H9 (cell line): Measurements from ENCODE around the gene ATPAF2. TPM values are rescaled to one million over a fixed set of nuclear protein-coding genes. Genes with fewer than 3 reads are reported as not detected.

ENCODE experiments used
- DNase-seq: peaks from one replicate; pipeline ENCODE4 v3.0.0-alpha.2; 2017
- H2AFZ ChIP-seq: one replicate; pipeline ENCODE4 v1.6.1; 2013; ENCODE audit warnings: mild to moderate bottlenecking, low read length, control low read depth, moderate library complexity
- H2AK5ac ChIP-seq: 2 replicates; pipeline ENCODE4 v1.6.1; 2013; ENCODE audit warnings: low read length, control low read depth, mixed read lengths; ENCODE audit not compliant: insufficient read length
- H2BK120ac ChIP-seq: one replicate; pipeline ENCODE4 v1.6.1; 2013; ENCODE audit warnings: low read depth, mild to moderate bottlenecking, low read length, control low read depth, inconsistent platforms; ENCODE audit not compliant: poor library complexity, severe bottlenecking
- H2BK12ac ChIP-seq: 2 replicates; pipeline ENCODE4 v1.6.1; 2013; ENCODE audit warnings: low read length, control low read depth, mixed read lengths, low read depth; ENCODE audit not compliant: insufficient read length
- H2BK15ac ChIP-seq: 2 replicates; pipeline ENCODE4 v1.6.1; 2013; ENCODE audit warnings: low read depth, low read length, control low read depth
- H2BK20ac ChIP-seq: one replicate; pipeline ENCODE4 v1.6.1; 2013; ENCODE audit warnings: low read depth, mild to moderate bottlenecking, low read length, control low read depth, inconsistent platforms; ENCODE audit not compliant: poor library complexity, severe bottlenecking
- H2BK5ac ChIP-seq: 2 replicates; pipeline ENCODE4 v1.6.1; 2013; ENCODE audit warnings: low read length, control low read depth, mixed read lengths; ENCODE audit not compliant: insufficient read length
- H3K14ac ChIP-seq: 2 replicates; pipeline ENCODE4 v1.6.1; 2013; ENCODE audit warnings: low read length, control low read depth; ENCODE audit not compliant: insufficient read depth
- H3K18ac ChIP-seq: 2 replicates; pipeline ENCODE4 v1.6.1; 2013; ENCODE audit warnings: low read depth, mild to moderate bottlenecking, mixed read lengths, low read length, control low read depth; ENCODE audit not compliant: insufficient read length
- H3K23ac ChIP-seq: 2 replicates; pipeline ENCODE4 v1.6.1; 2013; ENCODE audit warnings: low read length, control low read depth, mixed read lengths, low read depth; ENCODE audit not compliant: insufficient read length
- H3K23me2 ChIP-seq: 2 replicates; pipeline ENCODE4 v1.6.1; 2013; ENCODE audit warnings: low read depth, mild to moderate bottlenecking, mixed read lengths, low read length, control low read depth; ENCODE audit not compliant: insufficient read length, poor library complexity, severe bottlenecking
- H3K27ac ChIP-seq: 2 replicates; pipeline ENCODE4 v1.5.1; 2013; ENCODE audit warnings: low read length, control low read depth, mixed read lengths, low read depth; ENCODE audit not compliant: insufficient read length
- H3K27me3 ChIP-seq: 2 replicates; pipeline ENCODE4 v1.6.1; 2013; ENCODE audit warnings: low read length, control low read depth, inconsistent platforms; ENCODE audit not compliant: insufficient read depth
- H3K4ac ChIP-seq: 2 replicates; pipeline ENCODE4 v1.6.1; 2013; ENCODE audit warnings: low read depth, mild to moderate bottlenecking, control low read depth, inconsistent platforms, low read length, moderate library complexity
- H3K4me1 ChIP-seq: 2 replicates; pipeline ENCODE4 v1.6.1; 2013; ENCODE audit warnings: low read length, control low read depth, inconsistent platforms; ENCODE audit not compliant: insufficient read depth
- H3K4me2 ChIP-seq: 2 replicates; pipeline ENCODE4 v1.6.1; 2013; ENCODE audit warnings: low read length, control low read depth, mixed read lengths; ENCODE audit not compliant: insufficient read length, insufficient read depth
- H3K56ac ChIP-seq: 2 replicates; pipeline ENCODE4 v1.6.1; 2013; ENCODE audit warnings: low read depth, mild to moderate bottlenecking, mixed read lengths, low read length, control low read depth; ENCODE audit not compliant: insufficient read length
- H3K79me1 ChIP-seq: 2 replicates; pipeline ENCODE4 v1.6.1; 2013; ENCODE audit warnings: low read depth, mild to moderate bottlenecking, moderate library complexity, low read length, control low read depth, inconsistent platforms; ENCODE audit not compliant: insufficient read depth, poor library complexity, severe bottlenecking
- H3K79me2 ChIP-seq: 2 replicates; pipeline ENCODE4 v1.6.1; 2013; ENCODE audit warnings: low read length, control low read depth, inconsistent platforms; ENCODE audit not compliant: insufficient read depth
- H3K9ac ChIP-seq: 2 replicates; pipeline ENCODE4 v1.6.1; 2013; ENCODE audit warnings: low read length, control low read depth, mixed read lengths; ENCODE audit not compliant: insufficient read length; ENCODE audit errors: extremely low read depth
- H3K9me3 ChIP-seq: one replicate; pipeline ENCODE4 v1.6.1; 2013; ENCODE audit warnings: low read depth, low read length, inconsistent platforms; ENCODE audit not compliant: control insufficient read depth
- H3T11ph ChIP-seq: one replicate; pipeline ENCODE4 v1.6.1; 2013; ENCODE audit warnings: mild to moderate bottlenecking, low read length, control low read depth, inconsistent platforms
- H4K20me1 ChIP-seq: one replicate; pipeline ENCODE4 v1.6.1; 2013; ENCODE audit not compliant: control insufficient read depth, insufficient read length, insufficient read depth
- H4K5ac ChIP-seq: 2 replicates; pipeline ENCODE4 v1.6.1; 2013; ENCODE audit warnings: low read depth, mild to moderate bottlenecking, mixed read lengths, low read length, control low read depth; ENCODE audit not compliant: insufficient read length
- H4K8ac ChIP-seq: replicated peaks from 2 replicates; pipeline ENCODE4 v1.6.1; 2013; ENCODE audit warnings: low read length, control low read depth, mixed read lengths, low read depth; ENCODE audit not compliant: insufficient read length
- H4K91ac ChIP-seq: 2 replicates; pipeline ENCODE4 v1.6.1; 2013; ENCODE audit warnings: low read depth, mild to moderate bottlenecking, moderate library complexity, mixed read lengths, low read length, control low read depth; ENCODE audit not compliant: insufficient read length
- H3K27ac Mint-ChIP-seq, 3 experiments: 2 replicates in 2 of 3; 3 replicates in 1 of 3; pipeline ENCODE4 v1.8.0; 2020 to 2021; ENCODE audit warnings: mixed read lengths in 3 of 3, mild to moderate bottlenecking in 1 of 3, moderate library complexity in 1 of 3
- H3K27me3 Mint-ChIP-seq: 2 replicates; pipeline ENCODE4 v1.8.0; 2021; ENCODE audit warnings: low read depth, mild to moderate bottlenecking, moderate library complexity, mixed read lengths
- H3K36me3 Mint-ChIP-seq, 3 experiments: 2 replicates in 2 of 3; 3 replicates in 1 of 3; pipeline ENCODE4 v1.8.0; 2020 to 2021; ENCODE audit warnings: low read depth in 3 of 3, mixed read lengths in 3 of 3; ENCODE audit not compliant: insufficient read depth in 1 of 3
- H3K4me1 Mint-ChIP-seq, 2 experiments: 2 replicates each; pipeline ENCODE4 v1.8.0; 2020; ENCODE audit warnings: mixed read lengths in 2 of 2
- H3K4me3 Mint-ChIP-seq, 2 experiments: 2 replicates in 1 of 2; 3 replicates in 1 of 2; pipeline ENCODE4 v1.8.0; 2020 to 2021; ENCODE audit warnings: mild to moderate bottlenecking in 2 of 2, mixed read lengths in 2 of 2, moderate library complexity in 1 of 2
- H3K9me3 Mint-ChIP-seq, 2 experiments: 2 replicates in 1 of 2; 3 replicates in 1 of 2; pipeline ENCODE4 v1.8.0; 2020; ENCODE audit warnings: mild to moderate bottlenecking in 2 of 2, mixed read lengths in 2 of 2, moderate library complexity in 1 of 2
- CTCF ChIP-seq: fragments of 200-600 bp; sonication (generic); conservative IDR thresholded peaks from 3 replicates; pipeline ENCODE4 v1.8.0; 2021; ENCODE audit warnings: antibody characterized with exemption, mild to moderate bottlenecking
- WGBS: extraction: QIAGEN DNeasy Blood & Tissue Kit; methylation state at CpG from one replicate; pipeline ENCODE4 v1.1.7; 2013; ENCODE audit warnings: missing lambda C conversion rate, low lambda C conversion rate, mixed read lengths; ENCODE audit not compliant: insufficient read length; ENCODE audit errors: extremely low coverage; 5-methylcytosine and 5-hydroxymethylcytosine counted together
- total RNA-seq: library from RNA; stranded (reverse); gene quantifications from 2 replicates; pipeline ENCODE4 v1.2.1, GENCODE V29; 2021

The ATPAF2 gene
- total RNA-seq, 1 experiment from 2014 or later, result 21.4 TPM

GRCh38 chr17:18028114-18028951, 10.6 kb downstream of the ATPAF2 start:
- Mint-ChIP-seq H3K9me3 (no peaks in the 10 kb centered on the region), H3K36me3 (peaks cover 0 to 4% (median 0%) of the 10 kb centered on the region in 3 experiments; a peak in 2 of 7 replicates), H3K4me3 (no peak overlapping the region), H3K4me1 (peaks cover 0 to 6% of the 10 kb centered on the region in 2 experiments; a peak in 1 of 4 replicates), H3K27ac (peak overlapping the region in 1 of 3 experiments; percentile 73; a peak in 3 of 7 replicates), H3K27me3 (no peaks in the 10 kb centered on the region)
- DNase-seq, result no peak
- H4K20me1 ChIP-seq, result no peaks in the 10 kb centered on the region
- no peak overlapping the region for H3K23ac ChIP-seq
- H3K4me1 ChIP-seq, result no peaks in the 10 kb centered on the region
- H3K27me3 ChIP-seq, result no peaks in the 10 kb centered on the region
- H2BK15ac ChIP-seq, result no peak overlapping the region; the same call in 1 of the 2 replicates
- no peak overlapping the region for H3T11ph ChIP-seq
- H3K23me2 ChIP-seq, result no peaks in the 10 kb centered on the region
- no CpG with 5 or more reads among the region's 11 CpGs for WGBS
- H3K56ac ChIP-seq, result no peak overlapping the region
- no peak overlapping the region for H3K4ac ChIP-seq
- no peaks in the 10 kb centered on the region for H3K79me2 ChIP-seq
- H4K5ac ChIP-seq, result no peak overlapping the region
- H2BK12ac ChIP-seq, result no peak overlapping the region
- H3K14ac ChIP-seq, result no peak overlapping the region
- no peak overlapping the region for H2AFZ ChIP-seq
- H3K9ac ChIP-seq, result no peak overlapping the region
- H2BK20ac ChIP-seq, result no peak overlapping the region
- no peak overlapping the region for H4K91ac ChIP-seq
- H2AK5ac ChIP-seq, result no peak overlapping the region
- H3K9me3 ChIP-seq, result no peaks in the 10 kb centered on the region
- no peak overlapping the region for H3K27ac ChIP-seq
- no peaks in the 10 kb centered on the region for H3K79me1 ChIP-seq
- H3K18ac ChIP-seq, result no peak overlapping the region
- TF ChIP-seq CTCF, result no peak
- H3K4me2 ChIP-seq, result no peak overlapping the region
- no peak overlapping the region for H4K8ac ChIP-seq
- no peak overlapping the region for H2BK120ac ChIP-seq
- H2BK5ac ChIP-seq, result no peak overlapping the region
